ENCODE data around the gene HDAC7.
A peak's percentile ranks its signal among the peaks of the same experiment; 100 is the strongest.

The HDAC7 gene

GRCh38 chr12:47758834-47759690, 60.6 kb downstream of the HDAC7 start, which contains the start of gene RAPGEF3:
RAPGEF3 (minus strand) TSS chr12:47758880; CDS start chr12:47758556, 324 bp downstream.
- DNase-seq (ENCODE audit: low spot score), result peak; percentile 92

- DNase-seq (ENCODE audit: low spot score), result no peak
These were observed 61.2 kb downstream of the HDAC7 start for GRCh38 chr12:47758584-47758833.

GRCh38 chr12:47757840-47758583, 61.7 kb downstream of the HDAC7 start:
- no peak for DNase-seq (ENCODE audit: low spot score)

GRCh38 chr12:47757364-47757839, 62.3 kb downstream of the HDAC7 start:
- no peak for DNase-seq (ENCODE audit: low spot score)

DNA sequence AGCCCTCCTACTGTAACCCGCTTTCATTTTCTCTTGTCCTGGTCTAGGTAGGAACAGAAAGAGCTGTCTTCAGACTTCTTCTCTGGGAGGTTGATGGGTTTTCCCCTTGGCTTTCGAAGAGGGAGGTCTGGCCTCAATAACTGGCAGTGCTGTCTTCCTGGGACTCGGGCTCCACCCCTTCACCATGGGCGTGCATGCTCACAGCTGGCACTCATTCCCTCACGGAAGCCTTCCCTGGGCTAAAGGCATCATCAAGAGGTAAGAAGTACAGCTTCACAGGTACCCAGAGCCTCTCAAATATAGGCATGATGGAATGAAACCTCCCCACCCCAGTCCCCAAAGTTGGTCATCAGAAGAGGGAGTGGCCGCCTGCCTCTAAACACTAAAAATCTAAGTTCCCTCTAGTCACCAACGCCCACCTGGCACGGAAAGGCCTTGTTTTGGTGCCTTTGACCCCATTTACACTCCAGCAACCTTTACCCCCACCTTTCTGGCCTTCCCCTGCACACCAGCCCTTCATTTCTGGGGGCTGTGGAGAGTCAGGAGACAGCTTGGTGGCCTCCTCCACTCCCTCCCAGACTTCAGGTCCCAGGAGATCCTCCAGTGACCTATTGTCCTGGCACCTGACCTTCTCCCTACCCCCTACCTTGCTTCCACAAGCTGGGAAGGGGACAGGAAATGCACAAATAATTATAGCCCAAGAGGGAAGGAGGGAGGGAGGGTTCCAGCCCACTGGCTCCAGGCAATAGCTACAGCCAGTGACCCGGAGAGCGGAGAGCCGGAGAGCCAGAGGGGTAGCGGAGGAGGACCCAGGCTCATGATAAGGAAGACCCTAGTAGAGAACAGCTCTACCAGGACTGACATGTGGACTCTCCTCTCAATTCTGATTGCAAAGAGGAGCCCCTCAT, 63.8 kb downstream of the HDAC7 start:
- peak; percentile 57 for DNase-seq (ENCODE audit: low spot score)

- peak; percentile 58 for DNase-seq (ENCODE audit: low spot score)
These were observed 64.8 kb downstream of the HDAC7 start for GRCh38 chr12:47754881-47755280.

DNA sequence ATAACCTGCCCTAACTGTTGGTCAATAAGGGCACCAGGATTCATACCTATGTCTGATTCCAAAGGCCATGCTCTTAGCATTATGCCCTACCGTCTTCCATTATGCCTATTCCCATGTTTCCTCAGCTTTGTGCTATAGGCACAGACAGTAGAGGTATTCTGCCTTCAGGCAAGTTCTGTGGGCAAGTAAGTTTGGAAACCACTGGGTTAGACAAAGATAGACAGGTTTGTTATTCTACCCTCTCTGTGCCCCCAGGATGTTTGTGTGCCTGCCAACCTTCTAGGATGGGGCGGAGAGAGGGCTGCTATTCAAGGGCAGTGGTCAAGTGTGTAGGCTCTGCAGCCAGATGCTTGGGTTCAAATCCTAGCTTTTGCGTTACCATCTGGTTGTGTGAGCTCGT, 65.6 kb downstream of the HDAC7 start:
- no peak for DNase-seq (ENCODE audit: low spot score)

DNA sequence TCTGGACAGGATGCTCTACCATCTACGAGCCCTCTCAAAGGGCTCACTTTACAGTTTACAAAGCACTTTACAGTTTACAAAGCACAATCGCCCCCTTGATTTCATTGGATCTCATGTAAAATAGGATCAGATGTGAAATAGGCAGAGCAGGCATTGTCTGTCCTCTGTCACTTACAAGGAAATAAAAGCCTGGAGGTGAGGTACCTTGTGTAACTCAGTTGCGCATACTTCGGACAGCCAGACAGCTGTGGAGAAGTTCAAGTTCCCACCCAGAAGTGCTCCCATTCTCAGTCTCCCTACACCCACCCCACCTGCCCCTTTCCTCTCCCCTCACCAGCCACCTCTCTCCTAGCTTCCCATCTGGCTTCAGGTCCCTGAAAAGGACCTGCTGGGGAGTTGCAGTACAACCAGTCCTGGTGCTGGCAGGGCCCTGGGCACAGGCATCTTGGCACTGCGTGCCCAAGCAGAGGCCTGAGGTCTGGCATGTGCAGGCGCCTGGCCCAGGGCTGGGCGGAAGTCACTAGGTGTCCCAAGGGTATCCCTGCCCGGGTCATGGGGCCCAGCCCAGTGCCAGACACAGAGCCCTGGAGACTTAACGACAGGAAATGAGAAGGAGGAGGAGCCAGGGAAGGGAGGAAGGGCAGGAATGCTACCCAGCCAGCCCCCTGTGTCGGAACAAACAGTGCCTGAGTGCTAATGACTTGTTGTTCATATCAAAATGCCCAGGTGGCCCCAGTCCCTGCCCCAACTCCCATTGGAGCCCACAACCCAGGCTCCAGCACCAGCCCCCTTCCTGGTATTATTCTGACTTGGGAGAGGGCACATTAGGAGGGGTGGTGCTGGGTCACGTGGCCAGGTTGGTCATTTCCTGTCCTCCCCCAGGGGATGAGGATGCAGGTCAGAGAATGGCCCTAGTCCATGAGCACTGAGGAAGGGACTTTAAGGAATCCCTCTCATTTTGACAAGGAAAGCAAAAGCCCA, 66.4 kb downstream of the HDAC7 start:
- DNase-seq (ENCODE audit: low spot score), result peak; percentile 38

DNA sequence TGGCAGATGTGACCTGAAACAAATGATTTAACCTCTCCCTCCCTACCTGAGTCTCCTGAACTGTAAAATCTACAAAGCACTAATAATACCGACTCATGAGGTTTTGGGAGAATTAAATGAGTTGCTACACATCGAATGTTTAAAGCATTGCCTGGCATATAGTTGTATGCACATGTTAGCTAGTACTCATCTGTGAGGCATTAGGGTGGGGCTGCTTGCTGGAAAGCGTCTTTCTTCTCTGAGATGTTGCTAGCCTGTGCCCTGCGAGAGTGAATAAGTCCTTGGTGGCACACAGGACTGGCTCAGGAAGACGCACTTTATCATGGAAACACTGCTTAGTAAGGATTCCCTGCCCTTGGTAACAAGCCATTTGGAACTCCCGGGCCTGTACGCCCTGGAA, 67.2 kb downstream of the HDAC7 start:
- no peak for DNase-seq (ENCODE audit: low spot score)

DNA sequence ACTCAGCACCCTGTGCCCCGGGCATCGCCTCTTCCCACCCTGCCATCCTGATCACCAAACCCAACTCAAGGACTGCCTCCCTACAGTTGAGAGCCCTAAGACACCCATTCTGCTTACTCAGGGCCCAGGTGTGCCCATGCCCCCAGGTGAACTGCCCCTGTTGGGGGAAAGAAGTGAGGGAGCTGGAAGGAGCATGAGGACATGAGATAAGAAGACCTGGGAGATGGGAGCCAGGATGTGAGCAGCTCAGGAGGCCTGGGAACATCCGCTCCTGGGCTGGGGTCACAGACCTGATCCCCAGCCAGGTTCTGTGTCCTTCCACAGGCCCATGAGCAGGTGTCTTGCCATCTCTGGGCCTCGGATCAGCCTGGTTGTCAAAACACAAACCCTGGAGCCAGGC, 67.6 kb downstream of the HDAC7 start:
- DNase-seq (ENCODE audit: low spot score), result no peak

- DNase-seq (ENCODE audit: low spot score), result no peak
These were observed 68.1 kb downstream of the HDAC7 start for GRCh38 chr12:47751561-47751960.

DNA sequence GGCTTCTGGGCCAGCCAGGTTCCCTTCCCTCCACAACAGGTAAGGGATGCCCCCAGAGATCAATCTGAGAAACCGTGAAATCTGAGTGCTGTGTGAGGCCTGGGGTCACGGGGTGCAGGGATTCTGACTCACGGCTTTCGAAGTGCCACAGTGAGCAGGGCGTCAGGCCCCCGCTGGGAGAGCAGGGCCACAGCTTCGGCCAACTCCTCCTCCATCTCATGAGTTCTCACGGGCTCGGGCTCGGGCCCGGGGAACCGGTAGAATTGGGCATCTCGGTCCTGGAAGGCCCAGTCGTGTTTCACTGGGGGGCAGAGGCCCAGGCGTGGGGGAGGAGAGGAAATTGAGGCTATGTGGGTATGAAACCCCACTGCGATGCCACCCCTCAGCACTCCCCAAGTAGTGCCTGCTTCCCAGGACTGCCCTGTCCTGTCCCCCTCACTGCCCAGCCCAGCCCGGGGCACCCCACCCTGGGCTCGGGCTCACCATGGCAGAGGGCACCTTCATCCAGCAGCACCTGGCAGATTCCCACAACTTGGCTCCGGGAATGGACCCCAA, 68.7 kb downstream of the HDAC7 start:
- no peak for DNase-seq (ENCODE audit: low spot score)

DNA sequence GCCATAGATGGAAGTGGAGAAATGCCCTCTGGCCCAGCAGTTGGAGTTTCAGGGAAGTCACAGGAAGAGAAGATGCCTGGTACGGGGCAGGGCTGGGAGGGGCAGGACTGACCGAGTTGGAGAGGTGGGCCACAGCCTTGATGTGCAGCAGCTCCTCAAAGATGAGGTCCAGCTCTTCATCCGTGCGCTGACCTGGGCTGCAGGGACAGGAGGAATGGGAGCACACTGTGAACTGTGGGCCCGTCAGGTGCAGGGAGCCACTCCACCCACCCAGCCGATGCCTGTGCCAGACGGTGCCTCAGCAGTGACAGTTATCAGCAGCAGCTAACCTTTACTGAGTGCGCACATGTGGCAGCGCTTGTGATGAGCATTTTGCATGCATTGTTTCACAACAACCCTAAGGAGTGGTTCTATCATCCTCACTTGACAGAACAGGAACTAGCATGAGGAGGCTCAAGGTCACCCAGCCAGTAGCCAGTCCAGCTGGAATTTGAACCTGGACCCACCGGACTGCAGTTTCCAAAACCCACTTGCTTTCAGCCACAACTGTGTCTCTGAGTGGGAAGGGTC, 69.4 kb downstream of the HDAC7 start:
- no peak for DNase-seq (ENCODE audit: low spot score)

DNA sequence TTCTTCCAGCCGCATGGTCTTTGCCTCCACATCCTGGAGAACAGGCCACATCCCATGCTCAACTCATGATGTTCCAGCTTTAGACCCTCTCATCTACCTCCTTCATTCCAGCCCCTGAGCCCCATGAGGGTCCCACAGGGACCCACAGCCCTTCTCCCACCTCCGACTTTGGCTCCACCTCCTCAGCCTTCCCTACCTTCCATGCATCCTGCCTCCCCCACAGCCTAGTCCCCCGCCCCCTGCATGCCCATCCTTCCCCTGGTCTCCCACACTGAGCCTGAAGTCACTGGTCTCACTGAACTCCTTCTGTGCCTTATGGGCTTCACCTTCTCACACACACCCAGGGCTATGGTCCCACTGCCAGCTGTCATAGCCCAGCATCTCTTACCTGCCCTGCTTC, 70.8 kb downstream of the HDAC7 start:
- DNase-seq (ENCODE audit: low spot score), result no peak

- no peak for DNase-seq (ENCODE audit: low spot score)
These were observed 71.2 kb downstream of the HDAC7 start for GRCh38 chr12:47748507-47748828.

DNA sequence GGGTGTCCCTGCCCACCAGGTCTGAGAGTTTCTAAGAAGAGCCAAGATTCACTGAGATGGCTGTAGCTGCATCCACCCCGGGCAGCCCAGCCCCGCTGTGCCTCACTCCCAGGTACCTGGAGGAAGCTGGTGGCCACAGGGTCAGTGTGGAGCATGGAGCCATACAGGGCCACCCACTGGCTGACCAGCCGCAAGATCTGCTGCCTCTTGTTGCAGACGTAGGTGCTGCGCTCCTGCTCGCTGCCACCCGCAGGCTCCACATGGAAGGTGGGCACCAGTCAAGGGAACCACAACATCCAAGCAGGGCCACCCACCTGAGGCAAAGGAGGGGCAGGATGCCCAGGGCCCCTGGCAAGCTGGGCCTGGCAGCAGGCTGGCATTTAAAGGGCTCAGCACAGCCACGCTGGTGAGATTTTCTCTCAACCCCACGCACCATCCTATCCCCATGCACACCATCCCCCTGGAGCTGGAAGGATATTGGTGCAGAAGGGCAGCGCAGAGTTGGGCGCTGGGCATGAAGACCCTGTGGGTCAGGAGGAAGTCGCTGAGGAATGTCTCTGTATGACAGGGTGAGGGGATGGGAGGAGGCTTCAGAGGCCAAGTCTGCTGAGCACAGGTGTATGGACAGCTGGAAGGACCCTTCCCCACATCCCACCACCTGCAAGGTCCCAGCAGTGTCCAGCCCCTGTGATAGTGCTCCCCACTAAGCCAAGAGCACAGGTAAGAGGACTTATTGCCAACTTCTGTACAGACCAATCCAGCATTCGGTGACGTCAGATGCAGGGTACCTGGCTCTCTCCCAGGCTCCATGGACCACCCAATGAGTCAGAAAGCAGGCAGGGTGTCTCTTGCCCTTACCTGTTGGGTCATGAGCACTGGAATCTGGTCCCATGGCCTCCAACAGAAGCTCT, 71.9 kb downstream of the HDAC7 start:
- DNase-seq (ENCODE audit: low spot score), result no peak

DNA sequence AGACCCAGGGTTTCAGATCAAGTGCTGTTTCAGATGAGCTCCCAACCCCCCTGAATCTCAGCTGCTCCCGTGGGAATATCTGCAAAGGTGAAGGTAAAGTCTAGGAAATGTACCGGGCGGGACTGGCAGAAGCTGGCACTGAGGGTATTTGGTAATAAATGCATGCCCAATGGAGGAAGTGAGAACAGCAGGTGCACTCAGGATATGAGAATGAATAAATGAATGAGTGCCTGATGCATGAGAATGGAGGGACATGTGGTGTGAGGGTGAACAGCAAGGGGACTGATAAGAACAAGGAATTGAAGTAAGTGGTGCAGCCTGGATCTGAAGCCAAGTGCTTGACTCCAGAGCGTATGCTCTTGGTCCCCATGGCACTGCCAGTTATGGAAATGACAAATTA, 72.6 kb downstream of the HDAC7 start:
- DNase-seq (ENCODE audit: low spot score), result no peak

DNA sequence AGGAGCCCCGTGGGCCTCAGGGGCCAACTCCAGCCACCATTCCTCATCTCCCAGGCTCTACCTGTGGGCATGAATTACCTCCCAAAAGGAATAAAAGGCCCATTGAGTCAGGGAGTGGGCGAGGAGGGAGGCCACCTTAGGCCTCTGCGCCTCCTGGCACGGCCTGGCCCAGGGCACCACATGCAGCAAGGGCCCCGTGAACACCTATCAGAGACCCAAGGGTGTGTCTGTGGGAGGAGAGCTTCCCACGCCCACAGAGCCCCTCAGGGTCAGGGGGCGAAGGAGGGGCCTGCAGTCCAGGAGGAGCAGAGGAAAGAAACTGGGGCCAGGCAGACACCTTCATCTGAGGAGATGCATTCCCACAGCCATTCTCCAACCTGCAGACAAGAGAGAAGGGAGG, 73.2 kb downstream of the HDAC7 start:
- DNase-seq (ENCODE audit: low spot score), result no peak

DNA sequence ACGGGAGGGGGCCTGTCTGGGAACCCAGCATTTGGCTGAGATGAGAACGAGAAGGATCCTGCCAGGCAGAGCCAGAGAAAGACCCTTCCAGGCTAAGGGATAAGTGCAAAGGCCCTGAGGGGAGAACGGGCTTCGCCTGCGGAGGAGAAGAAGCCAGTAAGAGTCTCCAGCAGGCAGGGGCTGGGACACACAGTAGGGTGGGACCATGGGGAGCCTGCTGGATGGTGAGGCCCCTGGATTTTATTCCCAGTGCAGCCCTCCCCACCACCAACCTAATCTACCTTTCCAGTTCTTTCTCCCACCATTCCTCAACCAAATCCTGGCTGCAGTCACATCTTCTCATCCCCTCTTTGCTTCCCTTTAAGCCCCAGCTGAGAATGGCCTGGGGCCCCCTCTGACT, 73.6 kb downstream of the HDAC7 start:
- DNase-seq (ENCODE audit: low spot score), result no peak
